Caco-2 (cell line): ENCODE data around the gene BRAF. TPM values are rescaled to one million over a fixed set of nuclear protein-coding genes. Genes with fewer than 3 reads are reported as not detected.
A peak's percentile ranks its signal among the peaks of the same experiment; 100 is the strongest.

Source experiments
- BruUV-seq: library from RNA; stranded (reverse); fragments of 400-500 nt; replicated peaks from 2 replicates; lab custom pipeline; 2021; lab: Mats Ljungman, UMichigan
- CTCF ChIA-PET: fragments of 300-600 bp; sonication (Branson Sonifier 250); formaldehyde crosslinking; loops from one replicate; lab custom pipeline; 2022; ENCODE audit warnings: antibody characterized with exemption; lab: Charles Lee
- POLR2A ChIA-PET: fragments of 300-600 bp; sonication (Branson Sonifier 250); formaldehyde crosslinking; loops from one replicate; lab custom pipeline; 2022; ENCODE audit warnings: antibody characterized with exemption; lab: Charles Lee
- DNase-seq, 2 experiments: peaks; one replicate each; pipeline versions ENCODE4 v3.0.0 to v3.0.0-alpha.2; 2020 to 2022
- H3K27me3 ChIP-seq: replicated peaks from 2 replicates; pipeline ENCODE4 v1.6.0; 2011; ENCODE audit warnings: low read length; ENCODE audit not compliant: control insufficient read depth, insufficient read depth
- H3K36me3 ChIP-seq: 2 replicates; pipeline ENCODE4 v1.5.1; 2011; ENCODE audit warnings: low read length; ENCODE audit not compliant: control insufficient read depth, insufficient read depth
- H3K4me1 ChIP-seq: fragments of 250-450 bp; sonication (Bioruptor Pico); 2 replicates; pipeline ENCODE4 v1.5.1; 2020; ENCODE audit warnings: mild to moderate bottlenecking
- H3K4me3 ChIP-seq: 2 replicates; pipeline ENCODE4 v1.5.1; 2011; ENCODE audit warnings: low read depth, mild to moderate bottlenecking, control low read depth, low read length
- H3K9me3 ChIP-seq: fragments of 250-450 bp; sonication (Bioruptor Pico); 2 replicates; pipeline ENCODE4 v1.5.1; 2020; ENCODE audit warnings: mild to moderate bottlenecking, moderate library complexity
- H3K27ac Mint-ChIP-seq: one replicate; pipeline ENCODE4 v1.8.0; 2022; ENCODE audit warnings: mixed read lengths; ENCODE audit not compliant: unreplicated experiment
- H3K27me3 Mint-ChIP-seq: one replicate; pipeline ENCODE4 v1.8.0; 2022; ENCODE audit warnings: mixed read lengths; ENCODE audit not compliant: insufficient read depth, unreplicated experiment
- H3K36me3 Mint-ChIP-seq: one replicate; pipeline ENCODE4 v1.8.0; 2022; ENCODE audit warnings: mild to moderate bottlenecking, mixed read lengths; ENCODE audit not compliant: insufficient read depth, unreplicated experiment
- H3K4me1 Mint-ChIP-seq: one replicate; pipeline ENCODE4 v1.8.0; 2022; ENCODE audit warnings: low read depth, mixed read lengths; ENCODE audit not compliant: unreplicated experiment
- H3K4me3 Mint-ChIP-seq: one replicate; pipeline ENCODE4 v1.8.0; 2022; ENCODE audit warnings: mild to moderate bottlenecking, moderate library complexity, mixed read lengths; ENCODE audit not compliant: unreplicated experiment
- H3K9me3 Mint-ChIP-seq: one replicate; pipeline ENCODE4 v1.8.0; 2022; ENCODE audit warnings: mixed read lengths; ENCODE audit not compliant: unreplicated experiment
- CTCF ChIP-seq, 2 experiments: fragments of 200-600 bp in 1 of 2; IDR thresholded peaks; 1 replicate in 1 of 2; 2 replicates in 1 of 2; pipeline versions ENCODE4 v1.5.1 to v1.8.0; 2011 to 2022; ENCODE audit warnings: antibody characterized with exemption in 1 of 2, control low read depth in 1 of 2, inconsistent platforms in 1 of 2, low read depth in 1 of 2, low read length in 1 of 2, mild to moderate bottlenecking in 1 of 2, moderate library complexity in 1 of 2; ENCODE audit not compliant: insufficient read depth in 1 of 2, severe bottlenecking in 1 of 2, unreplicated experiment in 1 of 2
- intact Hi-C: fragments of 100-400 bp; cut with micrococcal nuclease; formaldehyde crosslinking; loops from one replicate; pipeline ENCODE4 v1.10.0; 2022; ENCODE audit not compliant: unreplicated experiment
- total RNA-seq: library from RNA; stranded (reverse); gene quantifications from 2 replicates; pipeline ENCODE4 v1.2.3, GENCODE V29; 2022

Gene BRAF
- total RNA-seq, 1 experiment from 2014 or later: 38.5 TPM

GRCh38 chr7:140902303-140902953 lies 22.3 kb downstream of the BRAF start:
- no TSS peak for BruUV-seq
- Histone ChIP-seq H3K9me3 (no peaks in the 10 kb centered on the region; the same call in 1 of the 2 replicates), H3K4me3 (no peak overlapping the region), H3K27me3 (no peaks in the 10 kb centered on the region), H3K36me3 (no peaks in the 10 kb centered on the region), H3K4me1 (no peaks in the 10 kb centered on the region)
- intact Hi-C loops: no loop called here
- no peaks in the 10 kb centered on the region for H3K4me1 Mint-ChIP-seq
- H3K27me3 Mint-ChIP-seq: no peaks in the 10 kb centered on the region
- peaks cover 10% of the 10 kb centered on the region for H3K36me3 Mint-ChIP-seq
- POLR2A ChIA-PET: no interaction called here
- DNase-seq: no peak
- no peak overlapping the region for H3K4me3 Mint-ChIP-seq
- no peak for TF ChIP-seq CTCF (IDR thresholded peaks at IDR 0.05; ENCODE audit: insufficient read depth in 1 of 2, low read depth in 1 of 2, low read length in 1 of 2, severe bottlenecking in 1 of 2, unreplicated experiment in 1 of 2)
- H3K9me3 Mint-ChIP-seq: peaks cover 8% of the 10 kb centered on the region
- CTCF ChIA-PET: no interaction called here
- no peak overlapping the region for H3K27ac Mint-ChIP-seq

GRCh38 chr7:140901941-140902302 lies 22.8 kb downstream of the BRAF start:
- H3K27ac Mint-ChIP-seq: no peak overlapping the region
- Histone ChIP-seq H3K9me3 (no peaks in the 10 kb centered on the region; the same call in 1 of the 2 replicates), H3K27me3 (no peaks in the 10 kb centered on the region), H3K4me3 (no peak overlapping the region), H3K4me1 (no peaks in the 10 kb centered on the region), H3K36me3 (no peaks in the 10 kb centered on the region)
- H3K9me3 Mint-ChIP-seq: peaks cover 8% of the 10 kb centered on the region
- intact Hi-C loops: no loop called here
- ChIA-PET CTCF (no interaction called here), POLR2A (no interaction called here)
- peaks cover 10% of the 10 kb centered on the region for H3K36me3 Mint-ChIP-seq
- BruUV-seq: no TSS peak
- H3K27me3 Mint-ChIP-seq: no peaks in the 10 kb centered on the region
- DNase-seq: no peak
- TF ChIP-seq CTCF (IDR thresholded peaks at IDR 0.05; ENCODE audit: insufficient read depth in 1 of 2, low read depth in 1 of 2, low read length in 1 of 2, severe bottlenecking in 1 of 2, unreplicated experiment in 1 of 2): no peak
- no peak overlapping the region for H3K4me3 Mint-ChIP-seq
- H3K4me1 Mint-ChIP-seq: no peaks in the 10 kb centered on the region

- intact Hi-C loops: no loop called here
- peaks cover 8% of the 10 kb centered on the region for H3K9me3 Mint-ChIP-seq
These were observed 24.8 kb downstream of the BRAF start for GRCh38 chr7:140899883-140900282.

More at GRCh38 chr7:140899883-140900282, 24.8 kb downstream of the BRAF start:
- Mint-ChIP-seq H3K36me3 (peaks cover 10% of the 10 kb centered on the region), H3K27ac (no peak overlapping the region), H3K4me3 (no peak overlapping the region), H3K4me1 (no peaks in the 10 kb centered on the region), H3K27me3 (no peaks in the 10 kb centered on the region)
- peak in 1 of 2 experiments; percentile 22 for DNase-seq
- peak in 1 of 2 experiments; percentile 26 for TF ChIP-seq CTCF (IDR thresholded peaks at IDR 0.05; ENCODE audit: insufficient read depth in 1 of 2, low read depth in 1 of 2, low read length in 1 of 2, severe bottlenecking in 1 of 2, unreplicated experiment in 1 of 2)
- ChIA-PET CTCF (interaction anchor here (0.7 to 0.9 kb wide), 2 partner anchors 24 to 88 kb away, joined by 3 to 6 read pairs; partner anchors contain the start of gene BRAF), POLR2A (no interaction called here)
- H3K4me3 ChIP-seq: no peak overlapping the region
- no peaks in the 10 kb centered on the region for H3K9me3 ChIP-seq
- H3K4me1 ChIP-seq: no peaks in the 10 kb centered on the region
- no peaks in the 10 kb centered on the region for H3K27me3 ChIP-seq
- no TSS peak for BruUV-seq
- H3K36me3 ChIP-seq: no peaks in the 10 kb centered on the region
